Activated CD4-positive, CD25-positive, alpha-beta regulatory T cell (primary cell): ENCODE measurements around the gene LNP1.
"Not testable (repeated sequence)": the region's sequence is repeated elsewhere in the genome, so short reads cannot be mapped to it uniquely, and the experiment has no call there.

ENCODE experiments used
- DNase-seq, 4 experiments: peaks; one replicate each; lab custom pipeline; 2025; lab: John Stamatoyannopoulos, UW

LNP1 gene

DNA sequence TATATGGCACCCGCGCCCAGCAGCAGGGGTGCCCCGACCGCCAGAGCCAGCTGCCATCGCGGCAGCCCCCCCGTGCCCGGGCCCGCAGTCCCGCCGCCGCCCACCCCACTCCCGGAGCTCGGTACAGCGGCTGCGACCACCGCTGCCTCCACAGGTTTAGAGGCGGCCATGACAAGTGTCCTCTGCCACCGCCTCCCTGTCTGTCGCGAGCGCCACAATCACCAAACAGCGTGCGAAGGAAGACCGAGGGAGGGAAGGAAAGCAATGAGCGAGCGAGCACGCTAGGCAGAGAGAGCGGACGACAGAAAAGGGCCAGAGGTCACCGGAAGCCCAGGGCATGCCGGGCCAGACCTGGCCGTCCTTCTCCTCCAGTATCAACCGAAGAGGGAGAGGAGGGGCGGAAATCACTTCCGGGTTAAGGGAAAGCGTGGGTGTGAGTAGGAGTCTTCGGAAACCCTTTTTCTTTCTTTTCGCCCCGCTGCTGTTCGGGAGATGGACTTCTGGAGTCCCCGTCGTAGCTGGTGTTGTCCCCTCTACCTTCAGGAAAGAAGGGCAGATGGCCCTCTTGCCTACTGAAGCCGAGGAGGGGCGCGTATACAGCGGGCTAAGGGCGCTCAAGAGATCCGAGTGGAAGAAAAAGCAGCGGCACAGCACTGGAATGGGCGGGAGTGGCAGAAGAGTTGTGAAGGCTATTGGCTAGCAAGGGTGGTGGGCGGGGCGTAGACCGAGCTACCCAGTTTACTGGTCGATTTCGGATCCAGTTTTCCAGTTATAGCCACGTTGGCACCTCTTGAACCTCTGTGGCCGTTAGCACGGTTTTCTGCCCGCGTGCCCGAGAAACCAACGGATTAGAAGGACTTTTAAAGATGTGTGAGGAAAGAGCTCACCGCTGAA lies at the start of gene LNP1, which contains the start of gene TOMM70:
Gene LNP1 (plus strand): TSS at position 760 of the 894 bp plus-strand sequence. CDS start 28,191 bp downstream, outside the sequence.
Gene TOMM70 (minus strand): TSS at position 310 of the 894 bp plus-strand sequence. CDS start 140 bp downstream, at position 170.
- peak; percentile 78 to 87 (median 84) for DNase-seq

DNA sequence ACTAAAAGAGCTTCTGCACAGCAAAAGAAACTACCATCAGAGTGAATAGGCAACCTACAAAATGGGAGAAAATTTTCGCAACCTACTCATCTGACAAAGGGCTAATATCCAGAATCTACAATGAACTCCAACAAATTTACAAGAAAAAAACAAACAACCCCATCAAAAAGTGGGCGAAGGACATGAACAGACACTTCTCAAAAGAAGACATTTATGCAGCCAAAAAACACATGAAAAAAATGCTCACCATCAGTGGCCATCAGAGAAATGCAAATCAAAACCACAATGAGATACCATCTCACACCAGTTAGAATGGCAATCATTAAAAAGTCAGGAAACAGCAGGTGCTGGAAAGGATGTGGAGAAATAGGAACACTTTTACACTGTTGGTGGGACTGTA lies 49.6 kb upstream of the LNP1 start:
- DNase-seq, result not testable (repeated sequence)

GRCh38 chr3:100352296-100353231 lies 48.8 kb upstream of the LNP1 start:
- no peak for DNase-seq

- DNase-seq, result no peak
Observed at GRCh38 chr3:100354850-100355249, 46.5 kb upstream of the LNP1 start.

GRCh38 chr3:100358413-100358812 lies 42.9 kb upstream of the LNP1 start:
- no peak for DNase-seq

DNA sequence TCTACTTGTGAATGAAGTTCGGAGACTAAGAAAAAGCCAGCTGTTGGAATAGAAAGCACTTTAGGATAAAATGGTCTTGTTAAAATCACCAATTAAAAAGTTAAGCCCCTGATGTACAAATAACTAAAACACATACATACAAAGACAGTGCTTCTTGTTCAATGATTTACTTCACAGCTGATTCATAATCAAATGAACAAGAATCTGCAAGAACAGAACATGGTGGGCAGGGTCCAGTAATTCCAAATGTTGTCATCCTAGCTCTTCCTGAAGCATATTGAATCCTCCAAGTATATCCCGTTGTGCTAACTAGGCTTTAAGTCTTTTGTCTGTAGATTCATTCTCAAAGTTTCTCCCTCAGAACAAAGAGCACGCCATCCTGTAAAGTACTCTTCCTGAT lies 42.3 kb upstream of the LNP1 start:
- DNase-seq, result no peak

DNA sequence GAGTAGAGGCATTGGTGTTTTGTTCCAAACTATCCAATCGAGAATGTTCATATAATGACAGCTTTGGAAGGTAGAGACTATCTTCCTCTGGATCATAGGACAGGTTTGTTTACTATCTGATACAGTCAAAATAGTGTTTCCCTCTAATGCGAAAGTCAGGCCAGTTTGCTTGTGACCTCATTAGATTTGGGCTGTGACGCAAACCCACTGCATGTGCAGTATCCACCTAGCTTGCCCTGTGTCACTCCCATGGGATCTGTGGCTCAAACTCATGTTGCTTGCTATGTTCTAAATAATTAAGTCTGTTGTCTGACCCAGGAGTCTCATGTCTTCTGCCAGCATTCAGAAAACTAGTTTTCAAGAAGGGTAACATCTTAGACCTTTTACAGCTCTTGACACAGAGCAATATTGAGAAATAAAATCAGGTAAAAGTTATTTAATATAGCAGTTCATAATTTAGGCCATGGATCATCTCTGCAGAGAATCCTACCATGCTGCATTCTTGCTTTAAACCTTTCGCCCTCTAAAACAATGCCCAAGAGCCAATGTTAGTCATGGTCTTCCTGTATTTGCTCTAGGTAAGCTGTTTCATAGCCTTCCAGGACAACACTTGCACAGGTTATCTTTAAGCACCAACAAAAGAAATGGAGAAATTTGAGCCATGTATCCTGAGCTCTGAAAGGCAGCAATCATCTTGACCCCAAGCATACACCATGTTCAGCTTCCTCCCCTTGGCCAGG lies 40.4 kb upstream of the LNP1 start:
- no peak for DNase-seq

GRCh38 chr3:100361897-100362296 lies 39.4 kb upstream of the LNP1 start:
- DNase-seq, result no peak

- DNase-seq, result no peak
Observed at GRCh38 chr3:100364421-100364820, 36.9 kb upstream of the LNP1 start.

DNA sequence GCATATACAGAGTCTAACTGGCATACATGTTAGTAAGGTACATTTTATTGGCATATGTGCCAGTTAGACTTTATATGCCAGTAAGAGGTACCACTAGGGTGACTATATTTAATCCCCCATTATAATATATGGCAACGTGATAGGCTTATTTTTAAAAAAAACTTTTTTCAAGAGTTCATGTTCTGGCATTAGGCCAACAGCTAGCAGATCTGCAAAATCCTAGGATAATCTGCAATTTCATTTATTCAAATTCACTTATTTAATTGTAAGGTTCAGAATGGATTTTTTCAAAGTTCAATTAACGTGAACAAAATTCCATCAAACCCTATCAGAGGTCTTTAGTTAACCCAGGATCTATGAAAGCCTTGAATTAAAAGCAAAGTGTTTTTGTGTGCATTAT lies 34.9 kb upstream of the LNP1 start:
- no peak for DNase-seq

DNA sequence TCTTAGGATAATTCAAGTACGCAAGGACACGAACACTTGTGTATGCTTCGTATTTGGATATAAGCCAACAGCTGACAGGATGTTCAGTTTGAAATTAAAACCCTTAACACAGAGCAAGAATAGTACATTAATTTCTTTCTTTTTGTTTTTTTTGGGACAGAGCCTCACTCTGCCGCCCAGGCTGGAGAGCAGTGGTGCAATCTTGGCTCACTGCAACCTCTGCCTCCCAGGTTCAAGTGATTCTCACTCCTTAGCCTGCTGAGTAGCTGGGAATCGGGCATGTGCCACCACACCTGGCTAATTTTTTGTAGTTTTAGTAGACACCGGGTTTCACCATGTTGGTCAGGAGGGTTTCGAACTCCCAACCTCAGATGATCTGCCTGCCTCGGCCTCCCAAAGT lies 32.9 kb upstream of the LNP1 start:
- DNase-seq, result no peak

DNA sequence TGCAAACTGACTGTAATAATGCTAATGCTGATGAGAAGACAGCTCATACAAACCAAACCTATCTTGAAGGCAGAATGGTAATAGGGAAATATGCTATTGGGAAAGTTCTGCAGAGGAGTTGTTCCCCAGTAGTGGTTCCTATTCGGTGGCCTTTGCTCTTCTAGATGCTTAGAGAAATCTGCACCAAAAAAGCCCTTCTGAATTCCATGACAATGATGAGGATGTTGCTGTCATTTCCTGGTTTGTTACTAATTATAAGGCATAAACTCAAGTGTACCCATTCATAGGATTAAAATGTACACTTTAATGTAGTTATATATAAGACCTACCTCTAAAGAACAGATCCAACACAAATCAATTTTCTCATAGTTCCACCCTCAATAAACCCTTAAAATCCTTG lies 30.6 kb upstream of the LNP1 start:
- no peak for DNase-seq

- no peak for DNase-seq
Observed at GRCh38 chr3:100374521-100374920, 26.8 kb upstream of the LNP1 start.

DNA sequence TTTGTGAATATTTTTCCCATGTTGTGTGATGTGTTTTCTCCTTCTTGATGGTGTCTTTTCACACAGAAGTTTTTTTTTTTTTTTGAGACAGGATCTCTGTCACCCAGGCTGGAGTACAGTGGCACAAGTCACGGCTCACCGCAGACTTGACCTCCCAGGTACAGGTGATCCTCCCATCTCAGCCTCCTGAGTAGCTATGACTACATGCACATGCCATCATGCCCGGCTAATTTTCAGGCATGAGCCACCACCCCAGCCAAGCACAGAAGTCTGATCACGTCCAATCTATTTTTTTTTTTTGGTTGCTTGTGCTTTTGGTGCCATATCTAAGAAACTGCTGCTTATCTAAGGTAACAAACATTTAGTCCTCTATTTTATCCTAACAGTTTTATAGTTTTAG lies 25.0 kb upstream of the LNP1 start:
- no peak for DNase-seq

DNA sequence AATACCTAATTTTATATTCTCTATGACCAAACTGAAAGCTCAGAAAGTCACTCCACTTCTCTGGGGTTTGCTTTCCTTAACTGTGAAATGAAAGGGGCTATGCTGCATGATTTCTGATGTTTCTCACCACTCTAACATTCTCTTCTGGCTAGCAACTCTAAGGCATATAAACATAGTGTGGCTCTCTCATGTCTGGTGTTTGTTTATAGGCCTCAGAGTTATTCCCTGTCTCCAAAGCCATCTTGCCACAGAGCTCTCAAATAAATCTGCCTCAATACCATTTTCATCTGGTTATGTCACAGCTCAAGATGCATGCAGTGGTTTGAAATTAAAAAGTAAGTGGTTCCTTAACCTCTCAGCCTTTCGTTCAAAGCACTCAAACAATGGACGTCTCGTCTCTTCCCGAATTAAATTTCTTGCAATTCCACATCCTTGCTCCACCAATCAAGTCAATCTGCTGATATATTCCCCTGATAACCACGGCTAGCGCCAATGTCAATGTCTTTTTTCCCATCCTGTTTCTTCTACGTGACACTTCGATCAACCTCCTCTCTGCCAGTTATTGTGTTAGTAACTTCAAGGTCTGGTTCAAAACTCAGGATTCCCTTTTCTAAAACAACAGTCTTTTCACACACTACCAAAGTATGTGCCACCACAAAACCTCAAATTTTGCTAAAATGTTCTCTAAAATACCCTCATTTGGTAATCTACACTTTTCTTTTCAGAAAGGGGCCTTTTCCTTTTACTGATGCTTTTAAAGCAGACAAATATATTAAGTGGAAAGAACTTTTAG lies 16.4 kb upstream of the LNP1 start:
- DNase-seq, result no peak

- DNase-seq, result no peak
Observed at GRCh38 chr3:100386437-100387074, 14.8 kb upstream of the LNP1 start.

DNA sequence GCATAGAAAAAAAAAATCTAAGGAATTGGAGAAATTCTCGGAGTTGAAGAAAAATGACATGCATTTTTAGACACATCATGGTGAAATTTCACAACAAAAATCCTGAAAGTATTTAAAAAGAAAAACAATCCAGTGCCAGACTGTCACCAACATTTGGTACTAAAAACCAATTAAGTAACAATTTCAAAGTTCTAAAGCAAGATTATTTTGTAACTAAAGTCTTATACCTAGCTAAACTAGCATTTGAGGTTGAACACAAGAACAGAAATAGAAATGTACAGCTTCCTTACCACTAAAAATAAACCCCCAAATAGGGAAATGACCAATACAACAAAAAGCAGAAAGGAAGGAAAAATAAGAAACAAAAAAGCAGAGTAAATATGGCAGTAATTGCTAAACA lies 12.3 kb upstream of the LNP1 start:
- no peak for DNase-seq

GRCh38 chr3:100395679-100396431 lies 5.5 kb upstream of the LNP1 start:
- DNase-seq, result no peak

GRCh38 chr3:100396967-100397366 lies 4.4 kb upstream of the LNP1 start:
- DNase-seq, result no peak
